Inferior parietal cortex (tissue), 1 donor: Measurements from ENCODE around the gene ABLIM1.
A peak's percentile ranks its signal among the peaks of the same experiment; 100 is the strongest.

Experiments used
- DNase-seq: peaks from one replicate; pipeline ENCODE4 v3.0.0-alpha.2; 2016; ENCODE audit errors: extremely low spot score

Gene ABLIM1

DNA sequence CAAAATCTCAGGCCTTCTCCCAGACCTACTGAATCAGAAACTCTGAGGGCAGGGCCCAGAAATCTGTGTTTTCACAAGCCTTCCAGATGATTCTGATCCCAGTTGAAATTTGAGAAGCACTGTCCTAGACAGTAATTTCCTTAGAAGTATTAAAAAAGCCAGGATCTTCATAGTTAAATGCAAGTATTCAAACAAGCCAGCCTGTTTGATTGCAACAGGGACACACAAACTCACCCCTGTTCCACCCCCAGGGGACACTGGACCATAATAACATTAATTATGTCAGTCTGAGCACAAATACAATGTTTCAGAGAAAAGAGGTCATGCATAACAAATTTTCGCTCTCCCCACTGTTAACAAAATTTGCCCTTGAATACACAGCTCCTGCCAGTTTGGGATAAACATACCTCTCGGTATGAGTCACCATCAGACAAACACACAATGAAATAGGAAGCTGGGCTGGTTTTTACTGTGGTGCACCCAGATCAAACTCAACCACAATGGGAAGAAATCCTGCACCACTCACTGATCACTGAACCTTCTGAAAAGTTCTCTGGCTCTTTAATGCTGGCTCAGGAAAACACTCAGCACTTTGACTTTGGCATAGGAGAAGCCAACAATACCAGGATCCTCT lies 34.3 kb downstream of the ABLIM1 start:
- DNase-seq = no peak

DNA sequence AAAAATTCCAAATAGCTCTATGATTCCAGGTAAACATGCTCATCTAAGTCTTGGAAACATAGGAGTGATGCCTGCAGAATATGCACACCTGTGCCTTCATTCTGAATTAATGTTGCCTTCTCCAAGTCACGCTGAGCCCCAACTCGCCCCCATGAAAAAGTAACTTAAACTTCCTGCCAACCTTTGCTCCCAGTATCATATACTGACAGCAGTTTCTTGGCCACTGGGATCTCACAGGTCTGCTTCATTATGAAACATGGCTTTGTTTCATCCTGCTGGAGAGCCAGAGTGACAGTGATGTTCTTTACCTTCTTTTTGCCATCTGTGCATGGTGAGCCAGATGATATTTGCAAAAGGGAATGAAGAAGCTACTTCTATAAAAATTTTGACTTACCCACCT lies 34.9 kb downstream of the ABLIM1 start:
- no peak for DNase-seq

GRCh38 chr10:114618722-114619121 lies 39.4 kb downstream of the ABLIM1 start:
- DNase-seq = no peak

GRCh38 chr10:114616516-114616915 lies 41.6 kb downstream of the ABLIM1 start:
- no peak for DNase-seq

DNA sequence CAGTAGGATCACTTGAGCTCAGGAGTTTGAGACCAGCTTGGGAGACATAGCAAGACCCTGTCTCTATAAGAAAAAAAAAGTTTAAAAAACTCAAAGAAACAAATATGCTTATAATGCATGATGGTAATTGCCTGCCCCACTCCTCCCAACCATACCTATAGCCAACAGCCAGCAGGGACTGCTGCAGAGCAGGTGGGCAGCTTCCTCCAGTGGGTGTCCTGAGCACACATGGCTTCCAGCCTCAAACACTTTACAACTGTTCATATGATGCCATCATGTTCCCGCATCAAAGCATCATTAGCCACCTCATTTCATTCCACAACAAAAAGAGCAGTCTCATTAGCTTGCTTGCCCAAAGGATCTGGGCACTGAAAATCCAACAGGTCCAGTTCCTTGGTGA lies 42.0 kb downstream of the ABLIM1 start:
- no peak for DNase-seq

DNA sequence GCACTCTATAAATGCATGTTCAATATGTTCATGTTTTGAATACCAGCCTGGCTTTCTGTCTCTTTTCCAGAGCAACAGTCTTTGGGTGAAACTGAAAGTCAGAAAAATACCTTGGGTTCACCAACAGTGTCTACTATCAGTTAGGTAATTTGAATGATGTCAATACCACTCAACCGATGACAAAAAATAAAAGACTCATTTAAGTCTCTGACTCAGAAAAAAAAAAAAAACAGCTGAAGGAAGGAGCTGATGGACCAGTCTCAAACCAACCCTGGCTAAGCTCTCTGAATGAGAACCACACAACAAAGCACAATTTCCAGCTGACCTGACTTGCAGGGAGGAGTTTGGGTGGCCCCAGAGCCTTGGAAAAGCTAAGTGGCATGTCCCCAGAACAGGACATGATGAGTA lies 42.5 kb downstream of the ABLIM1 start:
- DNase-seq = no peak

GRCh38 chr10:114613237-114613979 lies 44.7 kb downstream of the ABLIM1 start:
- DNase-seq = no peak

DNA sequence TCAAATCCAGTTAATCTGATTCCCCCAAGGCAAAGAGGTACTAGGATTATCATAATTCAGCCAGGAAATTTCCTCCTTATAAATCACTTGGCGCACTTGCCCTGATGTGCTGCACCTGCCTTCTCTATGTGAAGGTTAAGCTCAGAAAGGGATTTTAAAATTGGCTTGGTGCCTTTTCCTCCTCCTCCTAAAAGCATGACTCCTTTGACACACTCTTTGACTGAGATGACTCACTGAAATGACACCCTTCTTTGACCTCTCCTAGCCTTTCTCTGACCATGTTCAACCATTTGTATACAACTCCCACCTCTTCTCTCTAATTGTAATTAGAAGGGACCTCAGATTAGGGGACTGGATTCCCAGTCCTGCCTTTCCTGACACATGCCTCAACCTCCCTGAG lies 46.5 kb downstream of the ABLIM1 start:
- DNase-seq = no peak

DNA sequence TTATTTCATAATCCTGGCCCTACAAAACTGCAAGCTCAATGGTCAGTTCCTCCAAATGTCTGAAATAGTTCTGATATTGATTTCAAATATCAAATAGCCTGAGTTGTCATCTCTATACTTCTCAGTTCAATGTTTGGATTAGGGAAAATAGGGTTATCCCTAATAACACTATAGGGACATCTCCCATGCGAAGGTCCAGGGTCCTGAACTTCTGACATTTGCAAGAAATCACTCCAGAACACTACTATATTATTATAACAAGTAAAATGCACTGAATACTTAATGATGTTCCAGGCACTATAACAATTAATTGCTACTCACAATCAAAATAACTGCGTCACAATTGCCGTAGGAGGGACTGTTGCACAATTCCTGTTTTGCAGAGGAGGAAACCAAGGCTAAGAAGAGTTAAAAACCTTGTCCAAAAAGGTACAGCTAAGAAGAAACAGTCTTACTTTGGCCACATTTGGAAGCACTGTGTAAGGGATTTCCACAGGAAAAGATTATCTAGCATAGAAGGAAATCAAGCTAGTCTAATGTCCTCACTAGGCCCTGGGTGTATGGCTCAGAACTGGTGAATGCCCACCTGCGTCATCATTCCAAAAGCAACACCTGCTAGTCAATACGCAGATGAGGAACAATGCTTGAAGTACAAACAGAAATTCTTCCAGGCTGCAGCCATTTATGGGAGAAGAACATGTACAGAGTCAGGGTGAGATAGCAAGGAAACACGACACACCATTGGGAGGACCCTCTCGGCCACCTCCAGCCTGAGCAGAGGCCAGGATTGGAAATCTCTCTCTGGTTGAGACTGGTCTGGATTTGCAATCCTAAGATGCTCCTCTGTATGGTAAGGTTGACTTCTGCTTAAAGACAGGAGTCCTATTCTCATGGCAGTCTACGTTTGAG lies 48.3 kb downstream of the ABLIM1 start:
- DNase-seq = no peak

GRCh38 chr10:114607358-114607998 lies 50.6 kb downstream of the ABLIM1 start:
- DNase-seq = peak; percentile 68

DNA sequence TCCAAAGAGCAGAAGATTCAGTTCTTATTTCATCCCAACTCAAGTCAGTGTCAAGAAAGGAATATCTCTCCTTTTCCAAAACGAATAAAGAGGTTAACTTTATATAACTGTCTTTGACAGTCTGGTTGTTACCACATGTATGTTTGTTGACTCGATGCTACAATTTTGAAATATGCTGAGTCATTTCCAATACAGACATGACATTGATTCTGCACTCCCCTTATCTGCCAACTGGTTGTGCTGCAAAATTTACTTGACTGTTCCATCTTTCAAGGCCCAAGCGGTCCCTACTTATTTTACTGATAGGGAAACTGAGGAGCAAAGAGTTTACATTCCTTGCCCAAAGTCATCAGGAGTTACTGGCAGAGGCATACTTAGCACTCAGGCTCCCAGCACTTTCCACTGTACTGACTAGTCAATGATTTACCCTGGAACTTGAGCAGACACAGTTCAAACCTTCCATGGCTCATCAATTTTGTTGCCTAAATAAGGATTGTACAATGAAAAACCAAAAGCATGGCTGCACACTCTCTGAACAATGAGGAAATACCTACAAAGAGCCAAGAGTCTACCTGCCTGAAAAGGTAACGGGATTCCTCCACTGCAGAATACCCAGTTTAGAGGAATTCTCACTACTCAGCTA lies 52.8 kb downstream of the ABLIM1 start:
- DNase-seq = no peak

DNA sequence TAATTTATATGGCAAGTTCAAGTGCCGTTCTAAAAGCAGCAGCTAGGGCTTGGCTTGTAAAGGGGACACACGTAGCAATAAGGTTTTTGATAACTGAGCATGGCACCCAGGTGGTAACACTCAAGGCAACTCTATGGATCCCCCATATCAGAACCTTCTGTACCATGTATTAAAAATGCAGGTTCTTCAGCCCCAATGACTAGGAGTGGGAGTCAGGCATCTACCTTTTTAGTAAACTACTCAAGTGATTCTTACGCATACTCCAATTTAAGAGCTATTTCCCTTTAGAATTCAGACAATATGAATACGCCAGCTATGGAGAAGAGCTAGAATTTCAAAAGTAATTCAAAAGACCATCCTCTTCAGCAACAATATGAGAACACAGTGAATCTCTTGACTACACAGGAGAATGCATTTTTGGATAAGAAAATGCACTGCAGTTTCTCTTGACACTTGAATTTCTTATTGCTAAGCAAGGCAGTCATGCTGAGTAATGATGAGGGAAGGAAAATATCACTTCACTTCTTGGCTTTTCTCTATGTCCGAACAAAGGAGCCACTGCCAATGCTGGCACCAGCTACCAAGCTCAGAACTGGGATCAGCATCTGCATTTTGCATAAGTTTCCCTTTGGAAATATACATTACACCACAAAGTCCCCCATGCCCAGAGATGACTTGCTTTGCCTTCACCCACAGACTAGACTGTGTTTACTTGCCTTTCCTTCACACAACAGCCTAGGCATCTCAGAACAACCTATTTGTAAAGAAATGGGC lies 53.5 kb downstream of the ABLIM1 start:
- DNase-seq = no peak

- DNase-seq = no peak
Measured at GRCh38 chr10:114603948-114604347, 54.1 kb downstream of the ABLIM1 start.

GRCh38 chr10:114603303-114603702 lies 54.8 kb downstream of the ABLIM1 start:
- DNase-seq = no peak

DNA sequence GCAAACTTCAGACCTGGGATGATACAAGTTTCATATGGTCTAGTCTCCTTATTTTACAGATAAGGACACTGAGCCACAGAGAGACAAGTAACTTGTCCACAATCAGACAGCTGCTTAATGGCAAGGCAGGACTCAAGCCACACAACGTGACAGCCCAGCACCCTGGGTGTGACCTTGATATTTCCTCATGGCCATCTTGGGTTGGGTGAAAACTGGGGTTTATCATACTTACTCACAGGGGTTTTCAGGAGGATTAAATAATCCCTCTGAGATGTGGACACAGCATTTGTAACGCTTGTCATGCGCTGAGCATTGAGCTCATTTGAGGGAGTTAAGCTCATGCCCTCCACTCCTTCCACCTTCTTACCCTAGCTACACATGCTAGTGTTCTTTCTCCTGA lies 58.0 kb downstream of the ABLIM1 start:
- no peak for DNase-seq

DNA sequence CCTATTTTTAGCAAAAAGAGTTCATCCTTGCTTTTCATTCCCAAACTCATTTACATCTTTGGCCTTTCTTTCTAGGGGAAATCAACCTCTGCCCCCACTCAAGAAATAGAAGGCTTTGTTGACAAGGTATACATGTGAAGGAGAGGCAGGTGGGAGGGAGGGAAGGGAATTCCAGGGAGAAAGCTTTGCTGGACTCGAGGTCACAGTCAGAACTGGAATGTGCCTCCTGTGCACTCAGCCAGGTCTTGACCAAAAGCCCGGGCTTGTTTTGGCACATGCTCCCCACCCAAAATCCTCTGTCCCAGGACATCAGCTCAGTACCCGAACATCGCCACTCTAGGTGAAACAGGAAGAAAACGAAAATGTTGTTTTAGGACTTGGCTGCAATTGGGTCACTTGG lies 61.3 kb downstream of the ABLIM1 start:
- DNase-seq = no peak

DNA sequence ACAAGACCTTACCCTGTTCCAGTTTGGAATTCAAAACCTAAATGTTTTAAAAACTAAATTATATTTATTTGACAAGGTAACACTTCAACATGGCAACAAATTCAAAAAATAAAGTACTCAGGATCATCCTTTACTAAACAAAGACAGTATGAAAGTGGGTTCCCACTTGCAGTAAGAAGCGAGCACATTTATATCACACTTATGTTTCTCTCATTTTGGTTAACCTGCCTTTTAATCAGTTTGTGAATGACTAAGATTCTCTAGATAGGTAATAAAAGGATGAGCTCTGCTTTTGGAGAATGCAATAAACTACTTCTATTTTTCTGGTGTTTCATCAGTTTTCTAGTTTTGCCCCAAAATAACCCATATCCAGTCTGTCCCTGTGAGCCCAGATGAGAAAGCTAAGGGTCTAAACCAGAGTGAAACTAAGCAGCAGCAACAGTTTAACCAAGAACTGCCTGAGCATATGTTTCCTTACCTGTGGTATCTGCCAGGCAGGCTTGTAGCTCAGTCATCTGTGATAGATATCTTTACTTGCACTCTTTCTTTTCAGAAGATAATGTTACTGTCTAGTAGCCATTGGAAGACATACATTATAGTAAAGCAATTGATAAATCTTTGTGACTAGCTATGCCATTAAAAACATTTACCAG lies 64.1 kb downstream of the ABLIM1 start:
- DNase-seq = no peak

DNA sequence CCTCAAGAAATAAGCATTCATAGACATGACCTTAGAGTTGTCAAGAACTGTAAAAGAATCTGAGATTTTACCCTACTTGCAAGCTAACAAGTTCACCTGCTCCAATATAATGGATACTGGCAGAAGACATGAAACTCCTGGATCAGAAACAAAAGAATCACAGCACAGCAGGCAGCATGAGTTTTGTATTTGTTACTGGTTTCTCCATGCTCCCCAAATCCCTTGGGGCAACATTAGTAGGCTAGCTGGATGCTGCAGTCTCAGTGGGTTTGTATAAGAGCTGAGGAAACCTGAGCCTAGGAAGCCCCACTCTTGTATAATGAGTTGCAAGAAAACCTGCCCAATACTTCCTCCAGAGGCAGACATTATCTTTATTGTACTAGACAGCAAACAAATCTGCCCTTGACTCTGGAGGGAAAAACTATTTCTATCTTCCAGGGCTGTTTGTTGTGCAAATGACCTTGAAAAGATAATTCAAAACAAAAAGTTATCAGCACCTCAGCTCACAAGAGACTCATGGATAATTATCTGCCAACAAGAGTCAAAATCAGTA lies 64.8 kb downstream of the ABLIM1 start:
- no peak for DNase-seq

DNA sequence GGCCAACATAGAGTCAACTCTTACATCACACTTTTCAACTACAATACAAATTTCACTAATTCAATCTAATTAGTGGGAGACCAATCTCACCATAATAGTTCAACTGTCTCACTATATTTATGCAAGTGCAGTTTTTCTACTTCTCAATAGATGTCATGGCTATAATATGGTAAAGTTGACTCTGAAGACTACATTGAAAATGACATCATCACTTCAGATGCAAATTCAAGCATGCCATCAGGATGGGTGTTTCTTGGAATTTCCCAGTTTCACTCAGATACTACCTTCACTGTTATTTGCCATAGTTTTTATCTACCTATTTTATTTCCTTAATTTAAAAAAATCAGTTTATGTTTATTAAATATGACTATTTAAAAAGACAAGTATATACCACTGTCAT lies 67.1 kb downstream of the ABLIM1 start:
- DNase-seq = no peak

- DNase-seq = no peak
Measured at GRCh38 chr10:114584419-114584818, 73.7 kb downstream of the ABLIM1 start.
